GM12892 (cell line): ENCODE measurements around the gene C1orf159.
"Not testable (repeated sequence)": the region's sequence is repeated elsewhere in the genome, so short reads cannot be mapped to it uniquely, and the experiment has no call there.

ENCODE experiments used
- DNase-seq: peaks from one replicate; pipeline ENCODE4 v3.0.0; 2011; ENCODE audit not compliant: insufficient read length
- FAIRE-seq: peaks from 2 replicates; lab custom pipeline; 2011; peaks lifted over from hg19 to GRCh38; lab: Jason Lieb, UNC
- POLR2A ChIP-seq: IDR thresholded peaks from 2 replicates; pipeline ENCODE4 v1.6.1; 2011; ENCODE audit warnings: low read depth, low read length, control low read depth
- POLR2AphosphoS5 ChIP-seq: IDR thresholded peaks from 2 replicates; pipeline ENCODE4 v1.6.1; 2011; ENCODE audit warnings: low read depth, low read length, control low read depth
- TAF1 ChIP-seq: IDR thresholded peaks from 2 replicates; pipeline ENCODE4 v1.6.1; 2011; ENCODE audit warnings: low read depth, mild to moderate bottlenecking, control low read depth, low read length, borderline replicate concordance

Gene C1orf159

DNA sequence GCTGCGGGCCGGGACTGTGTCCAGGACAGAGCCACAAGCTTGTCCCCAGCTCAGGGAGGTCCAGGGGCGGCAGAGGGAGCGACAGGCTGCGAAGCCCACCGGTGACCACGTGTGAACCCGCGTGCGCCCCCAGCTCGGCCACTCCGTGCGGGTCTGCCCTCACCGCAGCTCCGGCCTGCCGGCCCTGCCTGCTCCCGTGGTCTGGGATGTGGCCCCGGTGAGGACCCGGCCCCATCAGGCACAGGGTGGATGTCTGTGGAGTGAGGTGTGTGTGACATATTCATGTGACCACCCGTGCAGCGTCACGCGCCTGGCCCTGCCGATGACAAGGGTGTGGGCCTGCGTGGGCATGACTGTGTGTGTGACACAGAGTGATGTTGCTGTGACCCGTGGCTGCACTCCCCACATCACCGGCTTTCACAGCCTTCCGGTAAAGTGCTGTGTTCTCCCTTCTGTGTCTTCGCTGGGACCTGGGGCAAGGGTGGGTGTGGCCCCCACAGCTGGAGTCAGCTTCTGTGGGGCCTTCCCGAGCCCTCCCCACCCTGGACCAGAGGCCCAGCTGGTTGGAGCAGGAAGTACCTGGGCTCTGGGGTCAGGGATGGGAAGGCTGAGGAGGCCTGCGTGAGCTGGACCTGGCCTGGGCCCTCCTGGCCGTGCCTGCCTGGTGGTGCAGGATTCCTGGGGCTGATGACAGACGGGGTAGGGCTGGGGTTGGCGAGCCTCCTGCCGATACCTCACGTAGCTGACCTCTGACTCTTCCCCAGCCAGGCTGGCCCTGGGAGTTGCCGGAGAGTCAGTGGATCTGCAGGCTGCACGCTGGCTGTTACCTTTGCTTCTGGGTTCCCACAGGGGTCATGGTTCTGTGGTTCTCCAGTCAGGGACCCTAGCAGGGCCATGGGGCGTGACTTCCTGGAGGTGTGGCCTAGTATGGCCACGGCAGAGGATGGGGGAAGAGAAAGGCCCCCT is 45.9 kb downstream of the C1orf159 start:
- TF ChIP-seq TAF1 (no peak), POLR2A (no peak), POLR2AphosphoS5 (no peak)
- DNase-seq = no peak
- peak; percentile 82 for FAIRE-seq

DNA sequence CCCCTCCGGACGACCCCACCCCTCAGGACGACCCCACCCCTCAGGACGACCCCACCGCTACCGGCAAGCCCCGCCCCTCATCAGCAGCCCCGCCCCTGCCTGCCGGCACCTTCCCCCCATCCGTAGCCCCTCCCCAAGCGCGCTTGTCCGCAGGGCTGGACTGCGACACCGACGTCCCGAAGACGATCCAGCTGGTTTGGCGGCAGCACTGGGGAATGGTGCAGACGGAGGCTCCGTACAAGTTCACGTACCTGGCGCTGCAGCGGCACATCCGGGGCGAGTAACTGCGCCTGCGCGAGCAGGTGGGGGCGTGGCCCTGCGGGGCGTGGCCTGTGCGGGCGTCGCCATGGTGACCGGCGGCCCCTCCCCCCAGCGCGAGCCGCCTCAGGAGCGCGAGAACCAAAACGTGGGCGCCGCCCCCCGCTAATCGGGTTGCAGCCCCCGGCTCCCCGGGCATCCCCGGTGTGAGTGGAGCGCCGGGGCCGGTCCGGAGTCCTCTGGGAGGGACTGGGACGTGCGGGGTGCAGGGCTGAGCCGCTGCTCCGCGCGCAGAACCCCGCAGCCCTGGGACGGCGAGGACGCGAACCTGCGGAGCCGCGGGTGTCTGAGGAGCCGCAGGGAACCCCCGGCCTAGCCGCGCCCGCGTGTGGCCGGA is 46.7 kb downstream of the C1orf159 start:
- DNase-seq (peak; percentile 95), FAIRE-seq (peak; percentile 100)
- TF ChIP-seq POLR2AphosphoS5 (0 out of 2 replicates have a peak, but pooled peaks have one; percentile 30), TAF1 (no peak), POLR2A (peak; percentile 50; the same call in 1 of the 2 replicates)

DNA sequence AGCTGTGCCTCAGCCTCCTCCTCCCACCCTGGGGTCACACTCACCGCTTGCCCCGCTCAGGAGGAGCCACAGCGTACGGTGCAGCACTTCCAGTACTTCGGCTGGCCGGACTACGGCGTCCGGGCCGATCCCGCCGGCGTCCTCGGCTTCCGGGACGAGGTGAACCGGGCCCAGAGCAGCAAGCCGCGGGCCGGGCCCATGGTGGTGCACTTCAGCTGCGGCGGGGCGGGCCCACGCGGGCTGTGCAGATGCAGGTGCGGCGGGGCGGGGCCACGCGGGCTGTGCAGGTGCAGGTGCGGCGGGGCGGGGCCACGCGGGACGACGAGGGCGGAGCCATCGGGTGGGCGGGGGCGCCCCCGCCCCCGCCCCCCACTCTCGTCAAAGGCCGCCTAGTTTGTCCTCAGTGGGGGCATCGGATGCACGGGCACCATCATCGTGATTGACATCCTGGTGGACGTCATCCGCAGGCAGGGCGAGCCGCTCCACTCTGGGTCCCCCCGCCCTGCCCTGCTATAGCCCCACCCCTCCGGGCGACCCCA is 47.3 kb downstream of the C1orf159 start:
- FAIRE-seq (no peak), DNase-seq (peak; percentile 66)
- no peak for TF ChIP-seq POLR2A
- no peak for TF ChIP-seq POLR2AphosphoS5
- no peak for TF ChIP-seq TAF1

DNA sequence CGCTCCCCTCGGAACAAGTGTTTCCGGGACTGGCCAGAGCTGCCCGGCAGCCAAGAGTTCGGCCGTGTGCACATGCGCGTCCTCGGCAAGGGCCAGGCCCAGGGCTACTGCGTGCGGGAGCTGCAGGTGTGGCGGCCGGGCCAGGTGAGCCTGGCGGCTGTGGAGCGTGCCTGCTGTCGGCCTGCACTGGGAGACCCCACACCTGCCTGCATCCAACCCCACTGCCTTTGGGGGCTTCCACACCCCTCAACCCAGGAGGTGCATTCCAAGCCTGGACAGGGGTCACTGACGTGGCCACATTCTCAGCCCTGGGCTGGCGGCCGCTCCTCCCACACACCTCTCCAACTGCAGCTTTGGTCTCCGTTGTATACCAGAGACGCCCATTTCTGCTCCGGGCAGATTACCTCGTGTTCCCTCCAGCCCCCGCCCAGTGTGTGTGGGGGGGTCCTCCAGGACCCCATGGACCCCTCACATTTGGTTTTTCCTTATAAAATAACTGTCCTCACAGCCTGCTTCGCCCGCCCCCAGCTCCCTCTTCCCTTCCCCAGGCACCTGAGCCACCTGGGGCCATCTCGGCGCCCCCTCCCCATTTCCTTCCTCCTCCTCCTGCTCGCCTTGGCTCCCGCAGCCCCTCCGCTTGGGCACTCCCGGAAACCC is 47.9 kb downstream of the C1orf159 start:
- FAIRE-seq = no peak
- TF ChIP-seq POLR2A (no peak), TAF1 (no peak), POLR2AphosphoS5 (no peak)
- DNase-seq = no peak

DNA sequence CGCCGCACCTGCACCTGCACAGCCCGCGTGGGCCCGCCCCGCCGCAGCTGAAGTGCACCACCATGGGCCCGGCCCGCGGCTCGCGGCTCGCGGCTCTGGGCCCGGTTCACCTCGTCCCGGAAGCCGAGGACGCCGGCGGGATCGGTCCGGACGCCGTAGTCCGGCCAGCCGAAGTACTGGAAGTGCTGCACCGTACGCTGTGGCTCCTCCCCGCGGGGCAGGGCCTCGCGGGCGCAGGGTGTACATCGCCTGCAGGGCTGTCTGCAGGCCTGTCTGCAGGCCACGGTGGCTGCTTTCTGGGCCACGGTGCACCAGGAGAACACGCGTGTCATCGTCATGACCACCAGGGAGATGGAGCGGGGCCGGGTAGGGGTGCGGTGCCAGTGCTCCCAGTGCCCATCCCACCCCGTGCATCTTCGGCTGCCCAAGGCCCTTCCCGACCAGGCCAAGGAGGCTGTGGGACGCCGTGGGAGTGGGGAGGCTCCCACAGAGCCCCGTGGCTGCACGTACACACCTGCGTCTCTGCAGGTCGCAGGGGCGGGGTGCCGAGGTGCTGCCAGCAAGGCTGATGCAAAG is 48.5 kb downstream of the C1orf159 start:
- DNase-seq (no peak), FAIRE-seq (no peak)
- no peak for TF ChIP-seq TAF1
- TF ChIP-seq POLR2A = no peak; the same call in 1 of the 2 replicates
- no peak for TF ChIP-seq POLR2AphosphoS5

DNA sequence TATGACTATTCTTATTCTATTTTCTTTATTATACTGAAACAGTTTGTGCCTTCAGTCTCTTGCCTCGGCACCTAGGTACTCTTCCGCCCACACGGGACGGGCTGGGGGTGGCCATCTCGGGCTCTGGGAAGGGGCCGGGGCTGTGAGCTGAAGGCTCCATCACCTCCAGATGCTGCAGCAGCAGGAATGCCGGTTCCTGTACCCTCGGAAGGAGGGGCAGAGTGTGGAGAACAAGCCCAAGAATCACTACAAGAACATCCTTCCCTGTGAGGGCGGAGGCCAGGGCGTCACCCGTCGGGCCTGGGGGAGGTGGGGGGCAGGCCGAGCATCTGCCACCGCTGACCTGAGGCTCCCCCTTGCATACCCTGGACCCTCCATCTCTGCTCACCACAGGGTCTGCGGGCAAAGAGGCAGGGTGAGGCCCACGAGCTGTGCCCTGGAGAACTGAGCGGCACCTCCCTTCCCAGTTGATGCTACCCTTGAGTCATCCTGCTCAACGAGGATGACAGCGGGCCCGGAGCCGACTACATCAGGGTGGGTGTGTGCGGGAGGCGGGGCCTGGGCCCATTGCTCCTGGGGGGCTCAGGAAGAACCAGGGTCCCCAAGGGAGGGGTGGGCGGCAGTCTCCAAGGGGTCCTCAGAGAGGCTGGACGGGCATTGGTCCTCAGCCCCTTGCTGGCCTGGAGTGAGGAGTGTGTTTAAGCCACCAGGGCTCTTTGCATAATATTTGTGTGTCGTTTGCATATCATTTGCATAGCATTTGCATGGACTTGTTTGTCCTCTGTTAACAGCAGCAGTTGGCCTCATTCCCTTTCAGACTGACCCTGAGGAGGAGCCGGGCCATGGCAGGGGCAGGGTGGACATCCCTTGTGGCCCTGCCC is 49.2 kb downstream of the C1orf159 start:
- FAIRE-seq (peak; percentile 38), DNase-seq (no peak)
- TF ChIP-seq POLR2A = 0 out of 2 replicates have a peak, but pooled peaks have one; percentile 21
- no peak for TF ChIP-seq POLR2AphosphoS5
- no peak for TF ChIP-seq TAF1

DNA sequence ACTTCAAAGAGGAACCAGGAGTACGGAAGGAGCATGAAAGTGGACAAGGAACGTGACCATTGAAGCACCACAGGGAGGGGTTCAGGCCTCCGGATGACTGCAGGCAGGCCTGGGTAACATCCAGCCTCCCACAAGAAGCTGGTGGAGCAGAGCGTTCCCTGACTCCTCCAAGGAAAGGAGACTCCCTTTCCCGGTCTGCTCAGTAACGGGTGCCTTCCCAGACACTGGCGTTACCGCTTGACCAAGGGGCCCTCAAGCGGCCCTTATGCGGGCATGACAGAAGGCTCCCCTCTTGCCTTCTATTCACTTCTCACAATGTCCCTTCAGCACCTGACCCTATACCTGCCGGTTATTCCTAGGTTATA is 50.0 kb downstream of the C1orf159 start:
- not testable (repeated sequence) for FAIRE-seq, DNase-seq

DNA sequence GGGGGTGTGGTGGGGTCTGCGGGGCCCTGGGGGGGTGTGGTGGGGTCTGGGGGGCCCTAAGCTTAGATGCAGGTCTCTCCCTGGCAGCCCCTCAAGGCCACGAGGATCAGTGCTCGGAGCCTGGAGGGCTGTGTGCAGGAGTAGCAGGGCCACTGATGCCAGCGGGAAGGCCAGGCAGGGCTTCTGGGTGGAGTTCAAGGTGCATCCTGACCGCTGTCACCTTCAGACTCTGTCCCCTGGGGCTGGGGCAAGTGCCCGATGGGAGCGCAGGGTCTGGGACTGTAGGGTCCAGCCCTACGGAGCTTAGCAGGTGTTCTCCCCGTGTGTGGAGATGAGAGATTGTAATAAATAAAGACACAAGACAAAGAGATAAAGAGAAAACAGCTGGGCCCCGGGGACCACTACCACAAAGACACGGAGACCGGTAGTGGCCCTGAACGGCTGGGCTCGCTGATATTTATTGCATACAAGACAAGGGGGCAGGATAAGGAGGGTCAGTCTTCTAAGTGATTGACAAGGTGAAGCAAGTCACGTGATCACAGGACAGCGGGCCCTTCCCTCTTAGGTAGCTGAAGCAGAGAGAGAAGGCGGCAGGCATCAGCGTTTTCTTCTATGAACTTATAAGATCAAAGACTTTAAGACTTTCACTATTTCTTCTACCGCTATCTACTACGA is 50.5 kb downstream of the C1orf159 start:
- FAIRE-seq (no peak), DNase-seq (no peak)
- no peak for TF ChIP-seq POLR2A
- no peak for TF ChIP-seq POLR2AphosphoS5

DNA sequence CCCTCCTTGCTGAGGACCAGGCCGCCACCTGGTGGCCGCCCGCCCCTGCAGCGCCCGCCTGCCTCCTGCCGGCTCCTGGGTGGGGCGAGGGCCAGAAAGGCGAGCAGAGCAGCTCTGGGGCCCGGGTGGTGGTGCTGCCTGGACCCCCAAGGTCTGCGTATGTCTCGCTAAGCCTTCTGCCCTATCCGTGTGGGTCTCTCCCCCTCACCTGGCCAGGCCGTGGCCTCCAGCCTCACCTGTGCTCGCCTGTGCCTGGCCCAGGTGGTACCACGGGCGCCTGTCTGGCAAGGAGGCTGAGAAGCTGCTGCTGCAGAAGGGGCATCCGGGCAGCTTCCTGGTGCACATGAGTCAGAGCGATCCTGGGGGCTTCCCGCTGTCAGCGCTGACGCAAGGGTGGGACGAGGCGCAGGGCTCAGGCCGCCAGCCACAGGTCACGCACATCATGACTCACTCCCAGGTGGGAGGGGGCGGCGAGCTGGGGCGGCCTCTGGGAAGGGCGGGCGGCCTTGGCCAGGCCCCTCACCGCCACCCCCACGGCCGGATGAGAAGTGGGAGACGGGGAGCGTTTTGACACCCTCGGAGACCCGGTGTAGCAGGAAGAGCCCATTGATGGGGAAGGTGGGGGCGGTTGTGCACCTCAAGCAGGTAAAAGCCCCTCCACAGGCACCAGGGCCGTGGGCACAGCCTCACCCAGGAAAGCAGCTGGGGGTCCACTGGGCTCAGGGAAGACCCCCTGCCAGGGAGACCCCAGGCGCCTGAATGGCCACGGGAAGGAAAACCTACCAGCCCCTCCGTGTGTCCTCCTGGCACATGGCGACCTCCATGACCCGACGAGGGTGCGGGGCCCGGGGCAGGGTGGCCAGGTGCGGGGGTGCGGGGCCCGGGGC is 51.7 kb downstream of the C1orf159 start:
- TF ChIP-seq POLR2A = peak; percentile 75; the same call in 1 of the 2 replicates
- TF ChIP-seq POLR2AphosphoS5 = no peak
- FAIRE-seq = peak; percentile 99
- DNase-seq = peak; percentile 94
